ENCODE results near the gene SORBS2.

DNA sequence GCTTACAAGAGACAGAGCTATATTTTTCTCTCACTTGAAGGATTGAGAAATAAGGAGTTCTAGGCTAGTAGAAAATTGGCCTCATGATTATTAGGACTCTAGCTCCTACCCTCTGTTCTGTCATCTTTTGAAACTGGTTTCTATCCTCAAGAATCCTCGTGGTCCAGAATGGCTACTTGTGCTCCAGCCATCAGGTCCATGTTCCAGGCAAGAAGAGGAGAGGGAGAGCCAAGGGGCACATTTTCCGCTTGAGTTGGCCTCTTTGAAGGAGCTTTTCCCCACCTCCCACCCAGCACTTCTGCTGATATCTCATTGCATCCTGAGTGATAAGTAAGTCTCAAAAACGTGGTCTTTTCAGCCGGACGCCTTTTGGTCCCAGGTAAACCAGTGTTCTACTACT lies 7.2 kb upstream of the SORBS2 start:
- TF ChIP-seq POLR2A (IDR thresholded peaks at IDR 0.05): no peak
- no peak for TF ChIP-seq POLR2AphosphoS5 (IDR thresholded peaks at IDR 0.05; ENCODE audit: insufficient read depth in 1 of 2, low read depth in 1 of 2)
